Fibroblast of lung (primary cell): ENCODE results near the gene PDE5A. TPM values are rescaled to one million over a fixed set of nuclear protein-coding genes. Genes with fewer than 3 reads are reported as not detected.

Experiments
- DNase-seq, 2 donors: peaks; one replicate each; pipeline versions ENCODE4 v3.0.0 to v3.0.0-alpha.2; 2010; ENCODE audit warnings: low read depth in 2 of 2
- H2AFZ ChIP-seq: 2 replicates; pipeline ENCODE4 v1.5.1; 2012; ENCODE audit warnings: low read length, control low read depth, inconsistent platforms
- H3K27ac ChIP-seq: 2 replicates; pipeline ENCODE4 v1.5.1; 2011; ENCODE audit warnings: low read length, control low read depth; ENCODE audit not compliant: insufficient read depth
- H3K27me3 ChIP-seq: 2 replicates; pipeline ENCODE4 v1.5.1; 2011; ENCODE audit warnings: mild to moderate bottlenecking, low read length; ENCODE audit not compliant: control insufficient read depth, insufficient read depth
- H3K36me3 ChIP-seq: 2 replicates; pipeline ENCODE4 v1.5.1; 2011; ENCODE audit warnings: low read length; ENCODE audit not compliant: control insufficient read depth, insufficient read depth
- H3K4me1 ChIP-seq: 2 replicates; pipeline ENCODE4 v1.5.1; 2011; ENCODE audit warnings: low read length; ENCODE audit not compliant: control insufficient read depth, insufficient read depth; ENCODE audit errors: extremely low read depth
- H3K4me2 ChIP-seq: 2 replicates; pipeline ENCODE4 v1.5.1; 2011; ENCODE audit warnings: low read length, control low read depth; ENCODE audit not compliant: insufficient read depth; ENCODE audit errors: extremely low read depth
- H3K4me3 ChIP-seq, 4 experiments: fragments of 200-600 bp in 1 of 4; sonication (generic) in 1 of 4; replicated peaks in 1 of 4; 2 replicates each; pipeline ENCODE4 v1.5.1; 2011 to 2016; ENCODE audit warnings: low read length in 4 of 4, low read depth in 3 of 4, mild to moderate bottlenecking in 3 of 4, control low read depth in 2 of 4, inconsistent platforms in 1 of 4, mixed read lengths in 1 of 4; ENCODE audit not compliant: insufficient read depth in 1 of 4; ENCODE audit errors: control extremely low read depth in 1 of 4
- H3K79me2 ChIP-seq: 2 replicates; pipeline ENCODE4 v1.5.1; 2012; ENCODE audit warnings: mild to moderate bottlenecking, low read length, inconsistent platforms; ENCODE audit not compliant: control insufficient read depth, insufficient read depth
- H3K9ac ChIP-seq: 2 replicates; pipeline ENCODE4 v1.5.1; 2011; ENCODE audit warnings: mild to moderate bottlenecking, low read length, control low read depth; ENCODE audit not compliant: insufficient read depth
- H3K9me3 ChIP-seq: 2 replicates; pipeline ENCODE4 v1.5.1; 2012; ENCODE audit warnings: low read depth, low read length; ENCODE audit not compliant: control insufficient read depth, insufficient read depth
- H4K20me1 ChIP-seq: 2 replicates; pipeline ENCODE4 v1.5.1; 2011; ENCODE audit warnings: low read length; ENCODE audit not compliant: control insufficient read depth, insufficient read depth; ENCODE audit errors: extremely low read depth
- CTCF ChIP-seq, 2 donors: IDR thresholded peaks in 1 of 2; conservative IDR thresholded peaks in 1 of 2; 1 replicate in 1 of 2; 2 replicates in 1 of 2; pipeline ENCODE4 v1.5.1; 2011 to 2012; ENCODE audit warnings: low read length in 2 of 2, control low read depth in 1 of 2, inconsistent platforms in 1 of 2, low read depth in 1 of 2, mild to moderate bottlenecking in 1 of 2
- EZH2 ChIP-seq: IDR thresholded peaks from 2 replicates; pipeline ENCODE4 v1.5.1; 2012; ENCODE audit warnings: low read length, control low read depth, mild to moderate bottlenecking; ENCODE audit errors: missing control alignments
- polyA plus RNA-seq, 2 donors: library from polyadenylated mRNA; depleted of rRNA in 1 of 2; stranded (reverse) in 1 of 2; unstranded in 1 of 2; fragments of >200 nt; gene quantifications; 2 replicates each; pipeline ENCODE4 v1.2.1, GENCODE V29; 2011 to 2012; ENCODE audit warnings: missing spikeins in 1 of 2
- total RNA-seq: library from RNA; depleted of rRNA; stranded (reverse); fragments of >200 nt; gene quantifications from 2 replicates; pipeline ENCODE4 v1.2.1, GENCODE V29; 2014

The PDE5A gene
- total and polyA plus RNA-seq, 2 donors (not counting 1 experiment from before 2014, with no cell fraction given): 197 to 832 TPM

GRCh38 chr4:119661231-119661630 lies 32.6 kb upstream of the PDE5A start:
- H3K4me2 ChIP-seq: no peak overlapping the region
- DNase-seq: no peak
- H4K20me1 ChIP-seq: no peaks in the 10 kb centered on the region
- H3K9ac ChIP-seq: no peak overlapping the region
- no peak overlapping the region for H3K27ac ChIP-seq
- H2AFZ ChIP-seq: no peak overlapping the region
- no peaks in the 10 kb centered on the region for H3K36me3 ChIP-seq
- H3K9me3 ChIP-seq: no peaks in the 10 kb centered on the region
- no peak for TF ChIP-seq EZH2
- no peak for TF ChIP-seq CTCF (conservative IDR thresholded peaks at IDR 0.05 in 1 of 2, IDR thresholded peaks at IDR 0.05 in 1 of 2; ENCODE audit: low read depth in 1 of 2, low read length in 2 of 2)
- H3K27me3 ChIP-seq: no peaks in the 10 kb centered on the region
- H3K4me3 ChIP-seq: no peak overlapping the region
- peaks cover 8% of the 10 kb centered on the region for H3K4me1 ChIP-seq
- no peaks in the 10 kb centered on the region for H3K79me2 ChIP-seq

DNA sequence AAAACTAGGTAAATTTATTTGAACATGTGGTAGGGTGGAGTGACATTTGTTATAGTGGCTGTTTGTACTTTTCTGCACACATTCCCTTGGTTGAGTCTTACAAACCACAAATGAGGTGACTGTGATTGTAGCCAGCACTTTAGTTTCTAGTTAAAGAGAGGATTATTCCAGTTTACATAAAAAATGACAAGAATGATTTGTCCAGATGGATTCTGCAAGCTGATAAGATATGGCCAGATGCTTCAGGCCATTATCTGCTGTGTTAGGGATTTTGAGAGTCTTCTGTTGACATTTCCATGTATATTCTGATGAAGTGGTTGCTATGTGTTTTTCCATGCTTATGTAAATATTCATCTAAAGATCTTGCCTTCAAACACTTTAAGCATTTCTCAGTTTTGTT lies 31.0 kb upstream of the PDE5A start:
- Histone ChIP-seq H3K27ac (no peak overlapping the region), H3K4me2 (peak overlapping the region; percentile 20), H3K27me3 (no peaks in the 10 kb centered on the region), H3K9me3 (no peaks in the 10 kb centered on the region), H3K79me2 (no peaks in the 10 kb centered on the region), H2AFZ (no peak overlapping the region), H3K9ac (no peak overlapping the region), H3K36me3 (no peaks in the 10 kb centered on the region), H3K4me3 (no peak overlapping the region), H4K20me1 (no peaks in the 10 kb centered on the region), H3K4me1 (peaks cover 9% of the 10 kb centered on the region)
- TF ChIP-seq EZH2 (no peak), CTCF (conservative IDR thresholded peaks at IDR 0.05 in 1 of 2, IDR thresholded peaks at IDR 0.05 in 1 of 2; ENCODE audit: low read depth in 1 of 2, low read length in 2 of 2) (no peak)
- peak; percentile 91 to 94 for DNase-seq

GRCh38 chr4:119657111-119657611 lies 28.6 kb upstream of the PDE5A start:
- no peak overlapping the region for H3K27ac ChIP-seq
- TF ChIP-seq EZH2: no peak
- no peak for TF ChIP-seq CTCF (conservative IDR thresholded peaks at IDR 0.05 in 1 of 2, IDR thresholded peaks at IDR 0.05 in 1 of 2; ENCODE audit: low read depth in 1 of 2, low read length in 2 of 2)
- DNase-seq: peak in 1 of 2 donors; percentile 93
- H2AFZ ChIP-seq: no peak overlapping the region
- H3K9me3 ChIP-seq: no peaks in the 10 kb centered on the region
- H3K4me1 ChIP-seq: peaks cover 13% of the 10 kb centered on the region
- H4K20me1 ChIP-seq: no peaks in the 10 kb centered on the region
- H3K4me2 ChIP-seq: peak overlapping the region; percentile 16
- H3K36me3 ChIP-seq: no peaks in the 10 kb centered on the region
- H3K27me3 ChIP-seq: no peaks in the 10 kb centered on the region
- no peak overlapping the region for H3K9ac ChIP-seq
- no peak overlapping the region for H3K4me3 ChIP-seq
- H3K79me2 ChIP-seq: no peaks in the 10 kb centered on the region
